BJ (cell line): ENCODE results near the gene KIF22. TPM values are rescaled to one million over a fixed set of nuclear protein-coding genes. Genes with fewer than 3 reads are reported as not detected.
"Not testable (repeated sequence)": the region's sequence is repeated elsewhere in the genome, so short reads cannot be mapped to it uniquely, and the experiment has no call there.

Source experiments
- CTCF ChIA-PET: fragments of 350-600 bp; formaldehyde crosslinking; extraction: SDS; loops from one replicate; lab custom pipeline; 2021; ENCODE audit warnings: antibody characterized with exemption, inconsistent platforms; lab: Yijun Ruan, JAX
- POLR2A ChIA-PET: fragments of 300-600 bp; sonication (Branson Sonifier 250); formaldehyde crosslinking; extraction: SDS; loops from one replicate; lab custom pipeline; 2021; ENCODE audit warnings: antibody characterized with exemption; lab: Charles Lee
- DNase-seq: peaks from one replicate; pipeline ENCODE4 v3.0.0-alpha.2; 2011; ENCODE audit warnings: low read depth
- H3K27me3 ChIP-seq: 2 replicates; pipeline ENCODE4 v1.6.0; 2011; ENCODE audit warnings: low read length; ENCODE audit not compliant: control insufficient read depth, insufficient read depth
- H3K36me3 ChIP-seq: 2 replicates; pipeline ENCODE4 v1.5.1; 2011; ENCODE audit warnings: low read length; ENCODE audit not compliant: control insufficient read depth, insufficient read depth
- H3K4me3 ChIP-seq: 2 replicates; pipeline ENCODE4 v1.5.1; 2011; ENCODE audit warnings: low read depth, mild to moderate bottlenecking, control low read depth, low read length
- polyA plus RNA-seq: library from polyadenylated mRNA; depleted of rRNA; stranded (reverse); fragments of >200 nt; gene quantifications from 2 replicates; pipeline ENCODE4 v1.2.3, GENCODE V29; 2011
- TF ChIP-seq, protein P1 (sequence below): IDR thresholded peaks from 2 replicates; pipeline ENCODE4 v1.5.1; 2011; ENCODE audit warnings: low read depth, mild to moderate bottlenecking, control low read depth, inconsistent platforms, low read length, moderate library complexity; ENCODE audit not compliant: insufficient read depth

Gene KIF22
- polyA plus RNA-seq, 1 experiment = 68.3 TPM

DNA sequence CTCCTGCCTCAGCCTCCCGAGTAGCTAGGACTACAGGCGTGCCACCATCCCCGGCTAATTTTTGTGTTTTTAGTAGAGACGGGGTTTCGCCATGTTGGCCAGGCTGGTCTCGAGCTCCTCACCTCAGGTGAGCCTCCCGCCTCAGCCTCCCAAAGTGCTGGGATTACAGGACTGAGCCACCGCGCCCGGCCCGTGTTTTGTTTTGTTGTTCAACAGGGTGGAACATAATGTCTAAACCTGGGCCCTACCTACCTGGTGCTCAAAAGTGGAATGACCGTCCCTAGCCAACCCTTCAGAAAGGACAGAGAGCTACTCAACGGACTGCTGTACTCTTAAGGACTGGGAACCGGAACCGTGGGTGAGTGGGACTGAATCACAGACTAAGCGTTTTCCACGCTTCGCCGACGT lies 772 bp upstream of the KIF22 start:
- no peak for DNase-seq
- TF ChIP-seq, protein P1, sequence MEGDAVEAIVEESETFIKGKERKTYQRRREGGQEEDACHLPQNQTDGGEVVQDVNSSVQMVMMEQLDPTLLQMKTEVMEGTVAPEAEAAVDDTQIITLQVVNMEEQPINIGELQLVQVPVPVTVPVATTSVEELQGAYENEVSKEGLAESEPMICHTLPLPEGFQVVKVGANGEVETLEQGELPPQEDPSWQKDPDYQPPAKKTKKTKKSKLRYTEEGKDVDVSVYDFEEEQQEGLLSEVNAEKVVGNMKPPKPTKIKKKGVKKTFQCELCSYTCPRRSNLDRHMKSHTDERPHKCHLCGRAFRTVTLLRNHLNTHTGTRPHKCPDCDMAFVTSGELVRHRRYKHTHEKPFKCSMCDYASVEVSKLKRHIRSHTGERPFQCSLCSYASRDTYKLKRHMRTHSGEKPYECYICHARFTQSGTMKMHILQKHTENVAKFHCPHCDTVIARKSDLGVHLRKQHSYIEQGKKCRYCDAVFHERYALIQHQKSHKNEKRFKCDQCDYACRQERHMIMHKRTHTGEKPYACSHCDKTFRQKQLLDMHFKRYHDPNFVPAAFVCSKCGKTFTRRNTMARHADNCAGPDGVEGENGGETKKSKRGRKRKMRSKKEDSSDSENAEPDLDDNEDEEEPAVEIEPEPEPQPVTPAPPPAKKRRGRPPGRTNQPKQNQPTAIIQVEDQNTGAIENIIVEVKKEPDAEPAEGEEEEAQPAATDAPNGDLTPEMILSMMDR = no peak
- Histone ChIP-seq H3K27me3 (no peaks in the 10 kb centered on the region), H3K4me3 (peak overlapping the region; percentile 58), H3K36me3 (no peaks in the 10 kb centered on the region)
- ChIA-PET CTCF (interaction anchor here (1.0 to 2.2 kb wide), 19 partner anchors 9 to 155 kb away, joined by 3 to 35 read pairs (median 4); partner anchors contain the start of genes MVP and PAGR1), POLR2A (no interaction called here)

DNA sequence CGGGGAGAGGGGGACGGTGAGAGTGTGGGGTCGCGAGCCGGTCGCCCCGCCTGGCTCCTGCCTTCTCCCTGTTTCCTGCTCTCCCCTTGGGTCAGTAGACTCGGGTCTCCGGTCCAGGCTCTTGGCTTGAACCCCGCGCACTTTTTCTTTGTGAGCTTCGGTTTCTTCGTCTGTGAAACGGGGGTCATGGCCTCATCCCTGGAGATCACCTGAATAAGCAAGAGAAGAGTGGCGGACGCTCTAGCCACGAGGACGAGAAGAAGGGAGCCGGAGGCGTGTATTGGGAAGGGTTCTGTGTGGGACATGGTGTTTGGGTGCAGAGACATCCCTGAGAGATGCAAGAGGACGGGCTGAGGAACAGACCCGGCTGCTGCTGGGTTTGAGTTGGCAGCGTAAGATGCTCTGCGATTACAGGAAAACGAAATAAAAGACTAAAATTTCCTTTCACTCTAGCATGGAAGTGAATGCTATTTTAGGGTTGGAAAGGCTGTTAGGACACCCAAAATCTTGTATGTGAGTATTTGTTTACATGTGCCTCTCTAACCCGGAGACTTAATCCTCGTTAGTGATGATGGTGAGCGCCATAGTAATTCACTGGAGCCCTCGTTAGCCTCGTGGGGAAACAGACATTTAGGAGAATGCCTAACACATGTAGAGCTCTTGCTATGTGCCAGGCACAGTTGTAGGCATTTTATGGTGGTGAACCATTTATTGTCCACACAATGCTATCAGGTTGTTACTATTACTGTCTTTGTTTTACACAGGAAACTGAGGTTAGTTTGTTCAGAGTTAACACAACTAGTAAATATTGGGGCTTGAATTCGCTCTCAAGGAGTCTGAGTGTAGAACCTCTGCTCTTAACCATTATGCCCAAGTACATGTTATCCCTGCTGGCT lies 646 bp downstream of the KIF22 start:
- POLR2A ChIA-PET = no interaction called here
- TF ChIP-seq, protein P1 = no peak
- DNase-seq = no peak
- H3K36me3 ChIP-seq = no peaks in the 10 kb centered on the region
- peak overlapping the region; percentile 85 for H3K4me3 ChIP-seq
- H3K27me3 ChIP-seq = no peaks in the 10 kb centered on the region
- CTCF ChIA-PET = interaction anchor here (0.8 to 2.2 kb wide), 17 partner anchors 8 to 241 kb away, joined by 3 to 35 read pairs (median 4); partner anchors contain the start of genes MVP and PAGR1

DNA sequence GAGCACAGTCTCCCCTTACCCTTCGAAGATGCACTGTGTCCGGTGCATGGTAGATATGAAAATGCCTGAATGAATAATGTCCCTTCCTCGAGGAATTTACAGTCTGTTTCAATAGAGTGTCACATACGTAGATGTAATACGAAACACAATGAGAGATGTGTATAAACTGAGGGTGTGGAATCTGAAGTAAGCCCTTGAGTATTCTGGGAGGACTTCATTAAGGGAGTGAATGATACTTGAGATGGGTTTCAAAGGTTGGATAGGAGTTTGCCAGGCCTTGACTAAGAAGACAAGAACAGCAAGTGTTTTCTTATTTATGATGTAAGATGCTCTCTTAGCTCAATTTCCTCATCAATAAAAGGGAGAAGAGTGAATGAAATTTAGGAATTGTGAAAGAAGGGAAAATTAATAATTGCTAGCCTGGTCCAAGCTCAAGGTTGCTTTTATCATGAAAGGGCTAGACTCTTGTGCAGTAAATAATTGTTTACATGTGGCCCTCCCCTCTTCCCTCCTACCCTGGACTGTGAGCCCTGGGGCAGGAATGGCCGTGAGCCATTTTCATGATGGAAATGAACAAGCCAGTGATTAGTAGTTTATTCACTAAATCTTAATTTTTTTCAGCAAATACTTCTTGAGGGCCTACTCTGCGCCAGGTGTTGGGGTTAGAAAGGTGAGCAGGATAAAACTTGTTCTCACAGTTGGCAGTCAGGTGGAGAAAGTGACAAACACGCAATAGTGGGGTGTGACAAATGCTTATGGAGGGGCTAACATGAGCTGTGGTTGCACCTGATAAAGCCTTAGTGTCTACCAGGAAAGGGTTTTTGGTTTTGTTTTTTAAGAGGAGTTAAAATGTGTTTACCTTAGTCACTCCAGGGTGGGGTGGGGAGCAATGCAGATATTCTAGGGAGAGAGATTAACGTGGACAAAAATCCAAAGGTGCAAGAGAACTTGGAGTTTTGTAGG lies 1.6 kb downstream of the KIF22 start:
- DNase-seq = no peak
- TF ChIP-seq, protein P1 = no peak
- peak overlapping the region; percentile 85 for H3K4me3 ChIP-seq
- H3K27me3 ChIP-seq = no peaks in the 10 kb centered on the region
- POLR2A ChIA-PET = no interaction called here
- CTCF ChIA-PET = no interaction called here
- peaks cover 1% of the 10 kb centered on the region for H3K36me3 ChIP-seq

DNA sequence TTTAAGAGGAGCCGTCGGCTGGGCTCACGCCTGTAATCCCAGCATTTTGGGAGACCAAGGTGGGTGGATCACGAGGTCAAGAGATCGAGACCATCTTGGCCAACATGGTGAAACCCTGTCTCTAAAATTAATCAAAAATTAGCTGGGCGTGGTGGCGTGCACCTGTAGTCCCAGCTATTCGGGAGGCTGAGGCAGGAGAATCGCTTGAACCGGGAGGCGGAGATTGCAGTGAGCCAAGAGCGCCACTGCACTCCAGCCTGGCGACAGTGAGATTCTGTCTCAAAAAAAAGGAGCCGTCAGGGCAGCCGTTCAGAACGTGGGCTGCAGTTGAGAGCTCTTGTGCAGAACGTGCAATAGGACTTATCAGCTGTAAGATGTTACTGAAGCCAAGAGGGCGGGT lies 2.6 kb downstream of the KIF22 start:
- DNase-seq, H3K27me3 ChIP-seq, H3K4me3 ChIP-seq, POLR2A ChIA-PET, H3K36me3 ChIP-seq: not testable (repeated sequence)
- CTCF ChIA-PET = interaction anchor here (1.2 kb wide), 1 partner anchor 8 kb away, joined by 3 read pairs; no protein-coding TSS in a partner anchor

DNA sequence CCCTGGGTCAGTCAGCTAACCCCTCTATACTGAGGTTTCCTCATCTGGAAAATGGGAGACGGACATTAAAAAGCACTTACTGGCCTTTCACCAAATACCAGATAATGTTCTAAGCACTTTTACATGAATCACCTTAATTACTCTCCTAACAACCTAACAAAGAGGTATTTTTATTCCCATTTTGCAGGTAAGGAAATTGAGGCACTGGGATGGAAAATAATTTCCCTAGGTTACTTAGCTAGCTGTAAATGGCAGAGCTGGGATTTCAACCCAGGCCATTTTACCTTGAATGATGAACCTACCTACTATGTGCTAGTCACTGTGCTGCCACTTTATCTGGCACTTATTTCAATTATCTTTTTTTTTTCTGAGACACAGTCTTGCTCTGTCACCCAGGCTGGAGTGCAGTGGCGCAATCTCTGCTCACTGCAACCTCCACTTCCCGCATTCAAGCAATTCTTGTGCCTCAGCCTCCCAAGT lies 3.7 kb downstream of the KIF22 start:
- peaks cover 1% of the 10 kb centered on the region for H3K36me3 ChIP-seq
- DNase-seq = no peak
- H3K27me3 ChIP-seq = no peaks in the 10 kb centered on the region
- no peak overlapping the region for H3K4me3 ChIP-seq
- ChIA-PET CTCF (interaction anchor here (0.6 to 1.2 kb wide), 3 partner anchors 10 to 107 kb away, joined by 4 read pairs; no protein-coding TSS in a partner anchor), POLR2A (no interaction called here)
- TF ChIP-seq, protein P1 = no peak
